K562 (cell line): ENCODE measurements around the gene RASGRP1.

Experiments
- ELF1 ChIP-seq: fragments of 200-800 bp; sonication (Bioruptor generic); IDR thresholded peaks from 2 replicates; pipeline ENCODE4 v1.6.1; 2016; ENCODE audit warnings: missing genetic modification characterization, missing compliant biosample characterization
- MAZ ChIP-seq, 2 experiments: fragments of 450-650 bp in 1 of 2; sonication (generic) in 1 of 2; formaldehyde crosslinking; IDR thresholded peaks in 1 of 2; conservative IDR thresholded peaks in 1 of 2; 2 replicates each; pipeline versions ENCODE4 v1.4.0 to v1.5.0; 2020; ENCODE audit warnings: mild to moderate bottlenecking in 1 of 2, missing genetic modification reagents in 1 of 2
- MTA2 ChIP-seq: fragments of 450-650 bp; IDR thresholded peaks from 2 replicates; pipeline ENCODE4 v1.6.1; 2016; ENCODE audit warnings: low read depth
- NFYB ChIP-seq: IDR thresholded peaks from 2 replicates; pipeline ENCODE4 v1.6.1; 2011; ENCODE audit warnings: mild to moderate bottlenecking, moderate library complexity; ENCODE audit not compliant: insufficient read length; ENCODE audit errors: extremely low read depth
- SIX5 ChIP-seq, 2 experiments: IDR thresholded peaks; 2 replicates each; pipeline ENCODE4 v1.6.1; 2011; ENCODE audit warnings: low read length in 2 of 2, borderline replicate concordance in 1 of 2, low read depth in 1 of 2, mild to moderate bottlenecking in 1 of 2, moderate library complexity in 1 of 2; ENCODE audit not compliant: insufficient read depth in 1 of 2
- SREBF2 ChIP-seq: sonication (generic); formaldehyde crosslinking; IDR thresholded peaks from 2 replicates; pipeline ENCODE4 v1.4.0; 2020; ENCODE audit warnings: mild to moderate bottlenecking, missing genetic modification reagents
- TGIF2 ChIP-seq: sonication (generic); formaldehyde crosslinking; IDR thresholded peaks from 2 replicates; pipeline ENCODE4 v1.8.1; 2022; ENCODE audit warnings: mild to moderate bottlenecking, missing genetic modification reagents, moderate library complexity
- ZNF253 ChIP-seq: fragments of 250-450 bp; sonication (Bioruptor Pico); conservative IDR thresholded peaks from 2 replicates; pipeline ENCODE4 v1.6.1; 2021; ENCODE audit warnings: mild to moderate bottlenecking
- TF ChIP-seq, protein P1 (sequence below): sonication (generic); formaldehyde crosslinking; IDR thresholded peaks from 2 replicates; pipeline ENCODE4 v1.9.0; 2022; ENCODE audit warnings: mild to moderate bottlenecking, missing genetic modification reagents
- TF ChIP-seq, protein P2 (sequence below): fragments of 250-450 bp; sonication (Bioruptor Pico); IDR thresholded peaks from 2 replicates; pipeline ENCODE4 v1.8.0; 2022; ENCODE audit warnings: moderate library complexity, mild to moderate bottlenecking, inconsistent platforms
- TF ChIP-seq, protein P3 (sequence below), 3 experiments: IDR thresholded peaks in 2 of 3; conservative IDR thresholded peaks in 1 of 3; 2 replicates each; pipeline ENCODE4 v1.5.1; 2011 to 2012; ENCODE audit warnings: low read length in 3 of 3, mild to moderate bottlenecking in 3 of 3, control low read depth in 2 of 3, improper control_type of control experiment in 1 of 3, inconsistent platforms in 1 of 3, low read depth in 1 of 3, mixed read lengths in 1 of 3, moderate library complexity in 1 of 3; ENCODE audit not compliant: insufficient read depth in 2 of 3
- TF ChIP-seq, protein P4 (sequence below): fragments of 450-650 bp; IDR thresholded peaks from 2 replicates; pipeline ENCODE4 v1.6.1; 2016; ENCODE audit warnings: mild to moderate bottlenecking

DNA sequence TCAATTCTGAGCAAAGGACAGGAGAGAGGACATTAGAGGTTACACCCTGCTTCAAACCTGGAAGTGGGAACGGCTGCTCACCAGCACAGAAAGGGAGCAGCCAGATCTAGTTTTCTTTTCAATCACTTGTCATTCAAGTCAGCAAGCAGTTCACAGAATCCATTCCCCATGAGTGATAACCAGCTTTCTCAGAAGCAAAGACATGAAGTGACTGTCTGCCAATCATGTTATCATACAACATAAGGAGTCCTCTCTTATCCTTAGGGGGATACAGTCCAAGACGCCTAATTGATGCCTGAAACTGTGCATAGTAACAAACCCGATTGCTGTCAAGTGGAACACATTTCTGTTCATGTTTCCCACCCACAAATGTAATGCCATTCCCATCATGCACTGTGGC, 56.0 kb downstream of the RASGRP1 start:
- TF ChIP-seq, protein P1, sequence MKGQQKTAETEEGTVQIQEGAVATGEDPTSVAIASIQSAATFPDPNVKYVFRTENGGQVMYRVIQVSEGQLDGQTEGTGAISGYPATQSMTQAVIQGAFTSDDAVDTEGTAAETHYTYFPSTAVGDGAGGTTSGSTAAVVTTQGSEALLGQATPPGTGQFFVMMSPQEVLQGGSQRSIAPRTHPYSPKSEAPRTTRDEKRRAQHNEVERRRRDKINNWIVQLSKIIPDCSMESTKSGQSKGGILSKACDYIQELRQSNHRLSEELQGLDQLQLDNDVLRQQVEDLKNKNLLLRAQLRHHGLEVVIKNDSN (CRISPR knock-in tag): no peak
- no peak for TF ChIP-seq MAZ (CRISPR knock-in tag; conservative IDR thresholded peaks at IDR 0.05 in 1 of 2, IDR thresholded peaks at IDR 0.05 in 1 of 2)
- TF ChIP-seq MTA2: no peak
- TF ChIP-seq, protein P2, sequence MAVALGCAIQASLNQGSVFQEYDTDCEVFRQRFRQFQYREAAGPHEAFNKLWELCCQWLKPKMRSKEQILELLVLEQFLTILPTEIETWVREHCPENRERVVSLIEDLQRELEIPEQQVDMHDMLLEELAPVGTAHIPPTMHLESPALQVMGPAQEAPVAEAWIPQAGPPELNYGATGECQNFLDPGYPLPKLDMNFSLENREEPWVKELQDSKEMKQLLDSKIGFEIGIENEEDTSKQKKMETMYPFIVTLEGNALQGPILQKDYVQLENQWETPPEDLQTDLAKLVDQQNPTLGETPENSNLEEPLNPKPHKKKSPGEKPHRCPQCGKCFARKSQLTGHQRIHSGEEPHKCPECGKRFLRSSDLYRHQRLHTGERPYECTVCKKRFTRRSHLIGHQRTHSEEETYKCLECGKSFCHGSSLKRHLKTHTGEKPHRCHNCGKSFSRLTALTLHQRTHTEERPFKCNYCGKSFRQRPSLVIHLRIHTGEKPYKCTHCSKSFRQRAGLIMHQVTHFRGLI: no peak
- TF ChIP-seq, protein P3, sequence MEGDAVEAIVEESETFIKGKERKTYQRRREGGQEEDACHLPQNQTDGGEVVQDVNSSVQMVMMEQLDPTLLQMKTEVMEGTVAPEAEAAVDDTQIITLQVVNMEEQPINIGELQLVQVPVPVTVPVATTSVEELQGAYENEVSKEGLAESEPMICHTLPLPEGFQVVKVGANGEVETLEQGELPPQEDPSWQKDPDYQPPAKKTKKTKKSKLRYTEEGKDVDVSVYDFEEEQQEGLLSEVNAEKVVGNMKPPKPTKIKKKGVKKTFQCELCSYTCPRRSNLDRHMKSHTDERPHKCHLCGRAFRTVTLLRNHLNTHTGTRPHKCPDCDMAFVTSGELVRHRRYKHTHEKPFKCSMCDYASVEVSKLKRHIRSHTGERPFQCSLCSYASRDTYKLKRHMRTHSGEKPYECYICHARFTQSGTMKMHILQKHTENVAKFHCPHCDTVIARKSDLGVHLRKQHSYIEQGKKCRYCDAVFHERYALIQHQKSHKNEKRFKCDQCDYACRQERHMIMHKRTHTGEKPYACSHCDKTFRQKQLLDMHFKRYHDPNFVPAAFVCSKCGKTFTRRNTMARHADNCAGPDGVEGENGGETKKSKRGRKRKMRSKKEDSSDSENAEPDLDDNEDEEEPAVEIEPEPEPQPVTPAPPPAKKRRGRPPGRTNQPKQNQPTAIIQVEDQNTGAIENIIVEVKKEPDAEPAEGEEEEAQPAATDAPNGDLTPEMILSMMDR (IDR thresholded peaks at IDR 0.05 in 2 of 3, conservative IDR thresholded peaks at IDR 0.05 in 1 of 3; ENCODE audit: insufficient read depth in 2 of 3, low read depth in 1 of 3, low read length in 3 of 3): no peak
- no peak for TF ChIP-seq ELF1
- no peak for TF ChIP-seq NFYB
- no peak for TF ChIP-seq TGIF2
- TF ChIP-seq, protein P4, sequence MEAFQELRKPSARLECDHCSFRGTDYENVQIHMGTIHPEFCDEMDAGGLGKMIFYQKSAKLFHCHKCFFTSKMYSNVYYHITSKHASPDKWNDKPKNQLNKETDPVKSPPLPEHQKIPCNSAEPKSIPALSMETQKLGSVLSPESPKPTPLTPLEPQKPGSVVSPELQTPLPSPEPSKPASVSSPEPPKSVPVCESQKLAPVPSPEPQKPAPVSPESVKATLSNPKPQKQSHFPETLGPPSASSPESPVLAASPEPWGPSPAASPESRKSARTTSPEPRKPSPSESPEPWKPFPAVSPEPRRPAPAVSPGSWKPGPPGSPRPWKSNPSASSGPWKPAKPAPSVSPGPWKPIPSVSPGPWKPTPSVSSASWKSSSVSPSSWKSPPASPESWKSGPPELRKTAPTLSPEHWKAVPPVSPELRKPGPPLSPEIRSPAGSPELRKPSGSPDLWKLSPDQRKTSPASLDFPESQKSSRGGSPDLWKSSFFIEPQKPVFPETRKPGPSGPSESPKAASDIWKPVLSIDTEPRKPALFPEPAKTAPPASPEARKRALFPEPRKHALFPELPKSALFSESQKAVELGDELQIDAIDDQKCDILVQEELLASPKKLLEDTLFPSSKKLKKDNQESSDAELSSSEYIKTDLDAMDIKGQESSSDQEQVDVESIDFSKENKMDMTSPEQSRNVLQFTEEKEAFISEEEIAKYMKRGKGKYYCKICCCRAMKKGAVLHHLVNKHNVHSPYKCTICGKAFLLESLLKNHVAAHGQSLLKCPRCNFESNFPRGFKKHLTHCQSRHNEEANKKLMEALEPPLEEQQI: no peak
- TF ChIP-seq SIX5 (IDR thresholded peaks at IDR 0.05; ENCODE audit: borderline replicate concordance in 1 of 2, insufficient read depth in 1 of 2, low read depth in 1 of 2, low read length in 2 of 2): no peak
- no peak for TF ChIP-seq ZNF253 (CRISPR knock-in tag)
- no peak for TF ChIP-seq SREBF2 (CRISPR knock-in tag)
